HFFc6 (cell line): ENCODE results near the gene IMMP2L. TPM values are rescaled to one million over a fixed set of nuclear protein-coding genes. Genes with fewer than 3 reads are reported as not detected.

Experiments used
- DNase-seq: peaks from one replicate; pipeline ENCODE4 v3.0.0-alpha.2; 2018
- H3K27ac Mint-ChIP-seq: 2 replicates; pipeline ENCODE4 v1.8.0; 2020; ENCODE audit warnings: mild to moderate bottlenecking, mixed read lengths
- H3K27me3 Mint-ChIP-seq: 2 replicates; pipeline ENCODE4 v1.8.0; 2021; ENCODE audit warnings: mild to moderate bottlenecking, moderate library complexity, mixed read lengths; ENCODE audit not compliant: insufficient read depth
- H3K36me3 Mint-ChIP-seq: 2 replicates; pipeline ENCODE4 v1.8.0; 2021; ENCODE audit warnings: low read depth, mixed read lengths
- H3K4me1 Mint-ChIP-seq: 2 replicates; pipeline ENCODE4 v1.8.0; 2020; ENCODE audit warnings: low read depth, mixed read lengths
- H3K4me3 Mint-ChIP-seq: 2 replicates; pipeline ENCODE4 v1.8.0; 2020; ENCODE audit warnings: mild to moderate bottlenecking, moderate library complexity, mixed read lengths
- H3K9me3 Mint-ChIP-seq: 2 replicates; pipeline ENCODE4 v1.8.0; 2020; ENCODE audit warnings: mild to moderate bottlenecking, mixed read lengths
- CTCF ChIP-seq: fragments of 200-600 bp; sonication (generic); IDR thresholded peaks from 2 replicates; pipeline ENCODE4 v1.5.0; 2021; ENCODE audit warnings: antibody characterized with exemption, mild to moderate bottlenecking
- total RNA-seq, 6 experiments: library from RNA; stranded (reverse); fragmentation: NEBNext Ultra II Directional; extraction: Animal tissue kit (Norgen Biotek cat#: 25700); gene quantifications; 2 replicates in 1 of 6; 3 replicates in 5 of 6; pipeline ENCODE4 v1.2.3, GENCODE V29; 2021

The IMMP2L gene
- total RNA-seq, 6 experiments from 2014 or later, result 7.2 to 13.6 (median 10.1) TPM

GRCh38 chr7:110889335-110889734 is 673.0 kb downstream of the IMMP2L start:
- TF ChIP-seq CTCF, result no peak
- no peaks in the 10 kb centered on the region for H3K27me3 Mint-ChIP-seq
- H3K27ac Mint-ChIP-seq, result no peak overlapping the region
- H3K4me1 Mint-ChIP-seq, result peaks cover 8% of the 10 kb centered on the region; the same call in 1 of the 2 replicates
- H3K36me3 Mint-ChIP-seq, result peaks cover 7% of the 10 kb centered on the region
- no peak for DNase-seq
- H3K9me3 Mint-ChIP-seq, result no peaks in the 10 kb centered on the region
- H3K4me3 Mint-ChIP-seq, result no peak overlapping the region

- TF ChIP-seq CTCF, result no peak
- H3K36me3 Mint-ChIP-seq, result 0 out of 2 replicates have a peak, but pooled peaks cover under 1% of the 10 kb centered on the region
- H3K4me3 Mint-ChIP-seq, result no peak overlapping the region
- H3K9me3 Mint-ChIP-seq, result no peaks in the 10 kb centered on the region
- DNase-seq, result no peak
- H3K27ac Mint-ChIP-seq, result no peak overlapping the region
- no peaks in the 10 kb centered on the region for H3K27me3 Mint-ChIP-seq
- H3K4me1 Mint-ChIP-seq, result peaks cover 8% of the 10 kb centered on the region; the same call in 1 of the 2 replicates
Observed at GRCh38 chr7:110888641-110889040, 673.7 kb downstream of the IMMP2L start.

GRCh38 chr7:110885474-110885873 is 676.8 kb downstream of the IMMP2L start:
- H3K27ac Mint-ChIP-seq, result no peak overlapping the region
- no peak for TF ChIP-seq CTCF
- no peaks in the 10 kb centered on the region for H3K9me3 Mint-ChIP-seq
- peaks cover 8% of the 10 kb centered on the region; the same call in 1 of the 2 replicates for H3K4me1 Mint-ChIP-seq
- H3K36me3 Mint-ChIP-seq, result no peaks in the 10 kb centered on the region
- DNase-seq, result no peak
- no peaks in the 10 kb centered on the region for H3K27me3 Mint-ChIP-seq
- no peak overlapping the region for H3K4me3 Mint-ChIP-seq

GRCh38 chr7:110881721-110882120 is 680.6 kb downstream of the IMMP2L start:
- H3K27ac Mint-ChIP-seq, result no peak overlapping the region
- H3K4me3 Mint-ChIP-seq, result no peak overlapping the region
- TF ChIP-seq CTCF, result no peak
- no peaks in the 10 kb centered on the region for H3K9me3 Mint-ChIP-seq
- peaks cover 18% of the 10 kb centered on the region for H3K4me1 Mint-ChIP-seq
- H3K27me3 Mint-ChIP-seq, result no peaks in the 10 kb centered on the region
- no peaks in the 10 kb centered on the region for H3K36me3 Mint-ChIP-seq
- no peak for DNase-seq

- Mint-ChIP-seq H3K27me3 (no peaks in the 10 kb centered on the region), H3K27ac (no peak overlapping the region), H3K36me3 (no peaks in the 10 kb centered on the region), H3K9me3 (no peaks in the 10 kb centered on the region), H3K4me3 (no peak overlapping the region), H3K4me1 (peaks cover 24% of the 10 kb centered on the region)
- TF ChIP-seq CTCF, result no peak
- DNase-seq, result no peak
Observed at GRCh38 chr7:110880971-110881370, 681.3 kb downstream of the IMMP2L start.

GRCh38 chr7:110877016-110877415 is 685.3 kb downstream of the IMMP2L start:
- DNase-seq, result no peak
- H3K27me3 Mint-ChIP-seq, result no peaks in the 10 kb centered on the region
- H3K4me1 Mint-ChIP-seq, result peaks cover 37% of the 10 kb centered on the region
- TF ChIP-seq CTCF, result no peak
- no peak overlapping the region; the same call in 1 of the 2 replicates for H3K27ac Mint-ChIP-seq
- no peaks in the 10 kb centered on the region for H3K9me3 Mint-ChIP-seq
- H3K36me3 Mint-ChIP-seq, result no peaks in the 10 kb centered on the region
- H3K4me3 Mint-ChIP-seq, result no peak overlapping the region
